GM19324 (cell line): ENCODE results near the gene TCTA.

Experiments used
- ATAC-seq: cut with Tn5 transposase; IDR thresholded peaks from one replicate; pipeline ENCODE4 v1.9.1; 2021; ENCODE audit warnings: mild to moderate bottlenecking, moderate library complexity; ENCODE audit not compliant: unreplicated experiment, low FRiP score

The TCTA gene

DNA sequence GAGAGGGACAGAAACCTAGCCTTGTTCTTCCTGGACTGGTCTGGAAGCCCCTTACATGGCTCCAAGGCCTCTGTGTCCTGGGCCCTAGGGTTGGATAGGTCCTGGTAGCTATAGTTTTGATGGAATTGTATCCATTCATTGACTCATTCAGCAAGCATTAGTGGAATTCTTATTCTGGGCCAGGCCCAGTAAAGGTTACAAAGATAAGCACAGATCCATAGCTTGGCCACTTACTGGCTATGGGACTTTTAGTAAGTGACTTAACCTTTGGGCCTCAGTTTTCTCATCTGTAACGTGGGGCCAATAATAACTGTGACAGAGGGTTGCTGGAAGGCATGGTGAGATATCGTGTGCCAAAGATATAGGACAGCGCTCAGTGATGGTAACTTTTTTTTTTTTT lies 44.2 kb downstream of the TCTA start:
- ATAC-seq = no peak

DNA sequence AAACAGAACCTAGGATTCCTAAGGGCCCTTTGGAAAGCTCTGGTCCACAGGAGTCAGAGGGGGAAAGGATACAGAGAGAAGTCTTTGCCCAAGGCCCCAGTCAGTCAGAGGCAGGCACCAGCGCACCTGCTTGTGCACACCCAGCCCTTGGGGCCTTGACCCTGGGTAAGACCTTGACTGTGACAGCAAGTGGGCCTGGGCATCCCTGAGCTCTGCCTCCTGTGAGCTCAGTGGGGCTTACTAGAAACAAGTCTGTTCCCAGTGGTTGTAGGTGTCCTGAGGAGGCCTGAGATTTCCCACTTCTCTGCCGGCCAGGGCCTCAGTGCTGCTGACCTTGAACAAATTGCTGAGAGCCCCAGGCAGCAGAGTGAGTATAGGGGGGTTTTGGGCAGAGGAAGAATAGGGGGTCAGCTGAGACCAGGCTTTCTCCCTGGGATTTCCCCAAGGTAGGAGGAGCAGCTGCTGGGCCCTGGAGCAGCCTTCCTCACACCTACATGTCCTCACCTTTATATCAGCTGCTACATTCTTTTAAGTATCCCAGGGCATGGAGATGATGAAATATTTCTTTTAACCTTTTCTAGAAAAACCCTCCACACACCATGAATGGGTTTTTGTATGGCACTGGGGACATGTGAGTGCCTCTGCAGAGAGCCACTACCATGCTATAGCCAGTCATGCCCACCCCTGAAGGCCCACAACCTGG lies 48.1 kb downstream of the TCTA start:
- no peak for ATAC-seq

DNA sequence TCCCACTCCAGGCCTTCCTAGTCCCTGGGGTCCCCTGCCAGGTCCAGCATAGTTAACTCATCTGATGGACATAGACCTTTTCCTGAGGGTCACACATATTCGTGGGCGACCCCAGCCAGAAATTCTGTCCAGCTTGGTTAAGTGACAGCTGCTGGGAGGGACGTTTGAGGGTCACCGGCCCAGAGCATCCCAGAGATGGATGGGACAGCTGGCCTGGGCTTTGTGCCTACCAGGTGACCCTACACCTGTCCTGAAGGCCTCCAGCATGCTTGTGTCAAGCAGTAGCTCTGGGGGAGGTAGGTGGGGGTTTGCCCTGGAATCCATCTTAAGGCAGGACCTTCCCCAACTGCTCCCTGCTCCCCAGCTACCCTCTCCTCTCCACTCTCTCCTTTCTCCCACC lies 48.7 kb downstream of the TCTA start:
- ATAC-seq = no peak

DNA sequence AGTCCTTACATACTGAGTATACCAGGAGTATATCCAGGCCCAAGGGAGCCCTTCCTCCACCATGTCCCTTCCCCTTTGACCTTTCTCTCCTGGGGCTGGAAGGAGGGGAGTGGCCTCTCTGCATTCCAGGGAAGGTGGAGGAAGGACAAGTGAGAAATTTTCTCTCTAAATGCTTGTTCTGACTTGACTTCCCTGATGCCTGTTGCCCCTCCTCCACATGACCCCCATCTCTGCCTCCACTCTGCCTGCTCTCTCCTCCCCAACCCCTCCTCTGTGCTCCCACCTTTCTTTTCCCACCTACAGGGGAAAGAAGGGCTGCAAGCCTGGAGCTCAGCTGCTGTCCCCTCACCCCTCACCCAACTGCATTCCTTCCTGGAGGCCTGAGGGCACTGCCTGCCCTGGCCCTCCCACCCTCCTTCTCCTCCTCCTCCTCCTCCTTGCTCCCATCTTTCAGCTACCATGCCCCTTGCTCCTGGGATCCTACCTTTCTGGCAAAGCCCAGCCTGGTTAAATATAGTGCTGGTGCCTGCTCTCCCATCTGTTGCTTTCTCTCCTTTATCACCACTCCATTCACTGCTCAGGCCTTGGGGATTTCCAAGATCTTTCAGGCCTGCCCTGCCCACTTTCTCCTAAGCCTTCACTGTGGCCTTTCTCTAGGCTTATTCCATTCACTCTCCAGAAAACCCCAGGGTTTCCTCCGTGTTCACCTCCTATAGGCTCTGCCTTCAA lies 49.4 kb downstream of the TCTA start:
- no peak for ATAC-seq

DNA sequence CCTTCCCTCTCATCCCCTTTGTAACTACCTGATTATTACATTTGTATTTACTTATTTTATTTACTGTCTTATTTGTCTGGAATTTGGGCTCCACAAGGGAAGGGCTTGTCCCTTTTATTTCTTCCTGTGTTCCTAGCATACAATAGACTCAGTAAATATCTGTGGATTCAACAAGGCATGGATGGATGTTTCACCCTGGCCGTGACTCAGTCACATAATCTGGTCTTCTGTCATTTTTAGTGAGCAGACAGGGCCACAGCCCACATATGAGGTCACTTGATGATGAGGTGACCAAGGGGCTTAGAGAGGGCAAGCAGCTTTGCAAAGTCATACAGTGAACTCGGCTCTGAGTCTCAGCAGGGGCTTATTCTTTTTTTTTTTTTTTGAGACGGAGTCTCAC lies 50.0 kb downstream of the TCTA start:
- ATAC-seq = no peak

DNA sequence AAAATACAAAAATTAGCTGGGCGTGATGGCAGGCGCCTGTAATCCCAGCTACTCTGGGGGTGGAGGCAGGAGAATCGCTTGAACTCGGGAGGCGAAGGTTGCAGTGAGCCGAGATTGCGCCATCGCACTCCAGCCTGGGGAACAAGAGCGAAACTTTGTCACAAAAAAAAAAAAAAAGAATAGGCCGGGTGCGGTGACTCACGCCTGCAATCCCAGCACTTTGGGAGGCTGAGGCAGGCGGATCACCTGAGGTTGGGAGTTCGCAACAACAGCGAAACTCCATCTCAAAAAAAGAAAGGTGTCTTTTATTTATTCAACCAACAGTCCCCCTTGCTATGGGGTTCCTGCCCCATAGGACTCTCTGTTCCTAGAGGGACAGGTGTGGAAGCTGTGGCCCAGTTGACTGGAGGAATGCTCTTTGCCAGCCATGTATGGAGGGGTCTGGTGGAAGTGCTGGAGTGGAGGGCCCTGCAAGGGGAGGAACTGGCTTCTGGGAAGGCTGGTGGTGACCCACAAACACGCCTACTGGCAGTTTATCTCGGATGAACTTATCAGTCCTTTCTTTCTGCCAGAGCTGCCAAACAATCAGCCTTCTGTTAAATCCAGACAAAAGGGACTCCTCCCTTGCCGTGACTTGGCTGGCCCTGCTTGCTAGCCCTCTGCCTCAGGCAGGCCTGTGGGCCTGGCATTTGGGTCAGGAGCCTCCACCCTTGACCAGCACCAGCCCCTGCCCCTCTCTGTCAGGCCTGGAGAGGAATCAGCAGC lies 53.2 kb downstream of the TCTA start:
- ATAC-seq = no peak
